ENCODE measurements around the gene MTA1. TPM values are rescaled to one million over a fixed set of nuclear protein-coding genes. Genes with fewer than 3 reads are reported as not detected.

Gene MTA1
- polyA plus RNA-seq, 2 of the 4 experiments (the other 2 are of a cell fraction), result 46.8 to 86.7 TPM

DNA sequence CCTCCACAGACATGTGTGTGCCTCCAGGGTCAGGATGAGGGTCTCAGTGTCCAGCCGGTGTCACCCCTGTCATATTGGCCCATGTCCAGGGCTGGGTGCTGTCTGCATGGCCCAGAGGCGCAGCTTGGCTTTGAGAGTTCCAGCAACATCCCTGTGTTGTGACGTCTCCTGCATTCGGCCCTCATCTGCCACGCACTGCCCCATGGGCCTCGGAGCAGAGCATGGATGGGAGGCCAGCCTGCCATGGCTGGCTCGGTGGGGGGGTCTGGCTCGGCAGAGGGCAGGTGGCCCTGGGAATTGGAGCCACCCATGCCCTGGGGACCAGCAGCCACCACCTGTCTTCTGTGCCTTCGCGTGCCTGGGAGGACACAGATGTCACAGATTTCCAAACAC, 32.1 kb upstream of the MTA1 start:
- ChIA-PET CTCF (no interaction called here), POLR2A (no interaction called here)
- ATAC-seq (no peak), FAIRE-seq (no peak), DNase-seq (ENCODE audit: low read depth in 1 of 2, low spot score in 1 of 2) (no peak)
- no peak overlapping the region for H3K4me2 ChIP-seq
- TF ChIP-seq EP300 (IDR thresholded peaks at IDR 0.05), result no peak
- no peak for TF ChIP-seq JUN (IDR thresholded peaks at IDR 0.05)
- TF ChIP-seq TFCP2L1 (CRISPR knock-in tag; IDR thresholded peaks at IDR 0.05), result no peak
- TF ChIP-seq, protein P1, sequence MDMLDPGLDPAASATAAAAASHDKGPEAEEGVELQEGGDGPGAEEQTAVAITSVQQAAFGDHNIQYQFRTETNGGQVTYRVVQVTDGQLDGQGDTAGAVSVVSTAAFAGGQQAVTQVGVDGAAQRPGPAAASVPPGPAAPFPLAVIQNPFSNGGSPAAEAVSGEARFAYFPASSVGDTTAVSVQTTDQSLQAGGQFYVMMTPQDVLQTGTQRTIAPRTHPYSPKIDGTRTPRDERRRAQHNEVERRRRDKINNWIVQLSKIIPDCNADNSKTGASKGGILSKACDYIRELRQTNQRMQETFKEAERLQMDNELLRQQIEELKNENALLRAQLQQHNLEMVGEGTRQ (IDR thresholded peaks at IDR 0.05), result no peak
- TF ChIP-seq NR3C1 (IDR thresholded peaks at IDR 0.05), result no peak
- TF ChIP-seq RAD21 (conservative IDR thresholded peaks at IDR 0.05 in 1 of 2, IDR thresholded peaks at IDR 0.05 in 1 of 2), result no peak
- no peak for TF ChIP-seq KDM5A (IDR thresholded peaks at IDR 0.05)
- no peak for TF ChIP-seq RNF2 (IDR thresholded peaks at IDR 0.05; ENCODE audit: borderline replicate concordance, low read depth)
- TF ChIP-seq JUNB (IDR thresholded peaks at IDR 0.05), result no peak
- TF ChIP-seq HOXB5 (CRISPR knock-in tag; IDR thresholded peaks at IDR 0.05), result no peak
- TF ChIP-seq CEBPB (IDR thresholded peaks at IDR 0.05), result no peak
- TF ChIP-seq ZSCAN20 (CRISPR knock-in tag; IDR thresholded peaks at IDR 0.05), result no peak
- TF ChIP-seq, protein P2, sequence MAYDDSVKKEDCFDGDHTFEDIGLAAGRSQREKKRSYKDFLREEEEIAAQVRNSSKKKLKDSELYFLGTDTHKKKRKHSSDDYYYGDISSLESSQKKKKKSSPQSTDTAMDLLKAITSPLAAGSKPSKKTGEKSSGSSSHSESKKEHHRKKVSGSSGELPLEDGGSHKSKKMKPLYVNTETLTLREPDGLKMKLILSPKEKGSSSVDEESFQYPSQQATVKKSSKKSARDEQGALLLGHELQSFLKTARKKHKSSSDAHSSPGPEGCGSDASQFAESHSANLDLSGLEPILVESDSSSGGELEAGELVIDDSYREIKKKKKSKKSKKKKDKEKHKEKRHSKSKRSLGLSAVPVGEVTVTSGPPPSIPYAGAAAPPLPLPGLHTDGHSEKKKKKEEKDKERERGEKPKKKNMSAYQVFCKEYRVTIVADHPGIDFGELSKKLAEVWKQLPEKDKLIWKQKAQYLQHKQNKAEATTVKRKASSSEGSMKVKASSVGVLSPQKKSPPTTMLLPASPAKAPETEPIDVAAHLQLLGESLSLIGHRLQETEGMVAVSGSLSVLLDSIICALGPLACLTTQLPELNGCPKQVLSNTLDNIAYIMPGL (CRISPR knock-in tag; IDR thresholded peaks at IDR 0.05; ENCODE audit: borderline replicate concordance), result no peak
- TF ChIP-seq CHD2 (IDR thresholded peaks at IDR 0.05; ENCODE audit: low read length, partially characterized antibody), result no peak
- no peak for TF ChIP-seq RARB (CRISPR knock-in tag; IDR thresholded peaks at IDR 0.05)
- no peak for TF ChIP-seq ESRRA (IDR thresholded peaks at IDR 0.05; ENCODE audit: borderline replicate concordance, low read length)
- TF ChIP-seq CHD4 (IDR thresholded peaks at IDR 0.05; ENCODE audit: borderline replicate concordance), result no peak
- H3K4me1 ChIP-seq, result no peaks in the 10 kb centered on the region
- H3K9me3 ChIP-seq, result no peaks in the 10 kb centered on the region
- H3K27ac ChIP-seq, result no peak overlapping the region
- WGBS (ENCODE audit: missing lambda C conversion rate), result 86% methylated on average over 7 of the region's 10 CpGs
- H3K4me3 ChIP-seq, result no peak overlapping the region

DNA sequence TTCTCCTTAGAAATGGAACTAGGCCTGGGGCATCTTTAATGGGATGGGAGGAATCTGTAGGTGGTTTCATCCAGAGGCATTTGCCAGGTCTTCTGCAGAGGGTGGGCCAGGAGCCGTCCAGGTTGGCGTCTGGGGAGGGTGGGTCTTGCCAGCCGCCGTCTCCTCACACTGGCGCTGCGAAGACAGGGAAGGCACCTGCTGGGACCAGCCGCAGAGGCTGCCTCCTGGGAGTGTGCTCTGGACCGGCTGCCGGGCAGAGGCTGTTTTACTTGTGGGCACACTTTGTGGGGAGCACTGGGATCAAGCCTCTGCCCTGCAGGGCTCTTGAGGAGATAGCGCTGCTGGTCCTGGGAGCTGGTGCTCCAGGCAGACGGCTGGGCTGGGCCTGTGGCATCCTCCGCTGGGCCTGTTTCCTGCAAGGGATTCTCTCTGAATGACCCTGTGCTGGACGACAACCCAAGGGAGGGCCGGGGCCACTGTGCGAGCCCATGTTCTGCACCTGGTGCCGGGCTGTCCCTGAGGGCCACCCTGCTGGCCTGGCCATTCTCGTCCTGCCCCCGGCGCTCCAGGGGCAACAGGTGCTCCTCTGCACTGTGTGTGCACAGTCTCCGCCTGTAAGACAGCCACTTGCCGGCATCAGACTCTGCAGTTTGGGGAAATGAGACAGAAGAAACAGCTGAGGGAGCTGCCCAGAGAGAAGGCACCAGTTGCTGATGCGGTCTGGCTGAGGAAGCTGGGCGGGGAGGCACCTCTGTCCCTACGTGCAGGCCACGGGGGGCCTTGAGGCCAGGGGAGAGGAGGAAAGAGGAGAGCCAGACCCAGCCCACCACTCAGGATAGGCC, 31.3 kb upstream of the MTA1 start:
- POLR2A ChIA-PET, result no interaction called here
- ATAC-seq (no peak; a peak in 1 of 6 replicates), FAIRE-seq (no peak)

DNA sequence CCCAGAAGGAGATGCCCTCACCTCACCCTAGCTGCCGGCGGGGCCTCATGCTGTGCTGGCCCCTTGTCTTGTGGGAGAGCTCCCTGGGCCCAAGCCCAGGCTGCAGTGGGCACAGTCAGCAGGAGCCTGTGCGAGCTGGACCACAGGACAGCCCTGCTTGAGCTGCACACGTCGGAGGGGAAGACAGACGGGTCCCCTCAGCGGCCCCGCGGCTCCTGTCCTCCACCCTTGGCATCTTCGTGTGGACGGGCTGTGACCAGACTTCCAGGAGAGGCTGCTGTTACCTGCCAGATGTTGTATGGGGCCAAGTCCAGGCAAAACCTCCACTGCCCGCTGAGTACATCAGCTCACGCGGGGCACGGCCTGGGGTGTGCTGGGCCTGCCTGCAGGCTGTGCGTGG, 30.7 kb upstream of the MTA1 start:
- no peak overlapping the region for H3K27ac ChIP-seq
- no peak for FAIRE-seq
- DNase-seq (ENCODE audit: low read depth in 1 of 2, low spot score in 1 of 2), result no peak
- 0 out of 6 replicates have a peak, but pooled peaks of 1 of the 2 experiments have one; percentile 6 for ATAC-seq
- CTCF ChIA-PET, result interaction anchor here (0.9 to 4.1 kb wide), 5 partner anchors 9 to 93 kb away, joined by 3 to 21 read pairs (median 3); partner anchors contain the start of gene TEX22
- POLR2A ChIA-PET, result no interaction called here
- no peak overlapping the region for H3K4me3 ChIP-seq
- WGBS (ENCODE audit: missing lambda C conversion rate), result 90% methylated on average over 11 of the region's 16 CpGs
- TF ChIP-seq FOSB (CRISPR knock-in tag; IDR thresholded peaks at IDR 0.05), result no peak
- TF ChIP-seq CEBPB (IDR thresholded peaks at IDR 0.05), result no peak
- no peak for TF ChIP-seq FOSL2 (IDR thresholded peaks at IDR 0.05)
- no peak for TF ChIP-seq FOSL2 (CRISPR knock-in tag; IDR thresholded peaks at IDR 0.05)
- TF ChIP-seq BHLHE40 (IDR thresholded peaks at IDR 0.05; ENCODE audit: low read depth, low read length), result no peak
- TF ChIP-seq, protein P3, sequence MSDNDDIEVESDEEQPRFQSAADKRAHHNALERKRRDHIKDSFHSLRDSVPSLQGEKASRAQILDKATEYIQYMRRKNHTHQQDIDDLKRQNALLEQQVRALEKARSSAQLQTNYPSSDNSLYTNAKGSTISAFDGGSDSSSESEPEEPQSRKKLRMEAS (IDR thresholded peaks at IDR 0.05), result no peak
- H3K4me2 ChIP-seq, result no peak overlapping the region
- H3K9me3 ChIP-seq, result no peaks in the 10 kb centered on the region
- no peaks in the 10 kb centered on the region for H3K4me1 ChIP-seq

More for the DNA sequence above, 31.3 kb upstream of the MTA1 start:
- CTCF ChIA-PET, result interaction anchor here (0.9 to 1.8 kb wide), 4 partner anchors 9 to 94 kb away, joined by 3 to 4 read pairs (median 3); partner anchors contain the start of gene TEX22
- Histone ChIP-seq H3K9me3 (no peaks in the 10 kb centered on the region), H3K27ac (no peak overlapping the region), H3K4me2 (no peak overlapping the region), H3K4me3 (no peak overlapping the region), H3K4me1 (no peaks in the 10 kb centered on the region)
- TF ChIP-seq MAFK (IDR thresholded peaks at IDR 0.05; ENCODE audit: partially characterized antibody) (no peak), NPAS2 (CRISPR knock-in tag; IDR thresholded peaks at IDR 0.05; ENCODE audit: borderline replicate concordance) (no peak), FOSB (CRISPR knock-in tag; IDR thresholded peaks at IDR 0.05) (no peak), HOXB13 (CRISPR knock-in tag; IDR thresholded peaks at IDR 0.05; ENCODE audit: low read depth) (no peak), NFE2L2 (conservative IDR thresholded peaks at IDR 0.05; ENCODE audit: low read length) (no peak), HOXB5 (CRISPR knock-in tag; IDR thresholded peaks at IDR 0.05) (no peak), HOXA7 (CRISPR knock-in tag; IDR thresholded peaks at IDR 0.05) (no peak), CHD2 (IDR thresholded peaks at IDR 0.05; ENCODE audit: low read length, partially characterized antibody) (no peak)
- 94% methylated on average over 18 of the region's 25 CpGs for WGBS (ENCODE audit: missing lambda C conversion rate)
- no peak for DNase-seq (ENCODE audit: low read depth in 1 of 2, low spot score in 1 of 2)
